BJ (cell line): ENCODE data around the gene IKZF2. TPM values are rescaled to one million over a fixed set of nuclear protein-coding genes. Genes with fewer than 3 reads are reported as not detected.

Experiments
- CTCF ChIA-PET: fragments of 350-600 bp; formaldehyde crosslinking; extraction: SDS; loops from one replicate; lab custom pipeline; 2021; ENCODE audit warnings: antibody characterized with exemption, inconsistent platforms; lab: Yijun Ruan, JAX
- POLR2A ChIA-PET: fragments of 300-600 bp; sonication (Branson Sonifier 250); formaldehyde crosslinking; extraction: SDS; loops from one replicate; lab custom pipeline; 2021; ENCODE audit warnings: antibody characterized with exemption; lab: Charles Lee
- DNase-seq: peaks from one replicate; pipeline ENCODE4 v3.0.0-alpha.2; 2011; ENCODE audit warnings: low read depth
- H3K27me3 ChIP-seq: 2 replicates; pipeline ENCODE4 v1.6.0; 2011; ENCODE audit warnings: low read length; ENCODE audit not compliant: control insufficient read depth, insufficient read depth
- H3K36me3 ChIP-seq: 2 replicates; pipeline ENCODE4 v1.5.1; 2011; ENCODE audit warnings: low read length; ENCODE audit not compliant: control insufficient read depth, insufficient read depth
- H3K4me3 ChIP-seq: 2 replicates; pipeline ENCODE4 v1.5.1; 2011; ENCODE audit warnings: low read depth, mild to moderate bottlenecking, control low read depth, low read length
- polyA plus RNA-seq: library from polyadenylated mRNA; depleted of rRNA; stranded (reverse); fragments of >200 nt; gene quantifications from 2 replicates; pipeline ENCODE4 v1.2.3, GENCODE V29; 2011
- TF ChIP-seq, protein P1 (sequence below): IDR thresholded peaks from 2 replicates; pipeline ENCODE4 v1.5.1; 2011; ENCODE audit warnings: low read depth, mild to moderate bottlenecking, control low read depth, inconsistent platforms, low read length, moderate library complexity; ENCODE audit not compliant: insufficient read depth

The IKZF2 gene
- polyA plus RNA-seq, 1 experiment, result 2.4 TPM

DNA sequence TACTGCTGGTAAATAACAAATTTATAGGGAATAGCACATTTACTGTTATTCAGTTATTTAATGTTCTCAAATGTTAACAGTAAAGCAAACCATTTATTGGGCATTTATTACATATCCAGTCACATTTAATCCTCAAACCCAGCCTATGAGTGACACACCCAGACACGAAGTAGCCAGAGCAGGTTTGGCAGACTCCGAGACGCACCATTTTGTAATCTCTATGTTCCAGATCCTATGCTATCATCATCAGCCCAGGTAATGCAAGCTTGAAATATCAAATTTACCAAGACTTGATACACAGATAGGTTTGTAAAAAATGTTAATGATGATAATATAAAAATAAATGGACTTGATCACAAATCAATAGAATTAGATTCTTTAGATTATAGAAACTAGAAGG is 131.1 kb downstream of the IKZF2 start:
- POLR2A ChIA-PET, result no interaction called here
- Histone ChIP-seq H3K36me3 (no peaks in the 10 kb centered on the region), H3K4me3 (no peak overlapping the region), H3K27me3 (no peaks in the 10 kb centered on the region)
- no peak for DNase-seq
- CTCF ChIA-PET, result no interaction called here
- TF ChIP-seq, protein P1, sequence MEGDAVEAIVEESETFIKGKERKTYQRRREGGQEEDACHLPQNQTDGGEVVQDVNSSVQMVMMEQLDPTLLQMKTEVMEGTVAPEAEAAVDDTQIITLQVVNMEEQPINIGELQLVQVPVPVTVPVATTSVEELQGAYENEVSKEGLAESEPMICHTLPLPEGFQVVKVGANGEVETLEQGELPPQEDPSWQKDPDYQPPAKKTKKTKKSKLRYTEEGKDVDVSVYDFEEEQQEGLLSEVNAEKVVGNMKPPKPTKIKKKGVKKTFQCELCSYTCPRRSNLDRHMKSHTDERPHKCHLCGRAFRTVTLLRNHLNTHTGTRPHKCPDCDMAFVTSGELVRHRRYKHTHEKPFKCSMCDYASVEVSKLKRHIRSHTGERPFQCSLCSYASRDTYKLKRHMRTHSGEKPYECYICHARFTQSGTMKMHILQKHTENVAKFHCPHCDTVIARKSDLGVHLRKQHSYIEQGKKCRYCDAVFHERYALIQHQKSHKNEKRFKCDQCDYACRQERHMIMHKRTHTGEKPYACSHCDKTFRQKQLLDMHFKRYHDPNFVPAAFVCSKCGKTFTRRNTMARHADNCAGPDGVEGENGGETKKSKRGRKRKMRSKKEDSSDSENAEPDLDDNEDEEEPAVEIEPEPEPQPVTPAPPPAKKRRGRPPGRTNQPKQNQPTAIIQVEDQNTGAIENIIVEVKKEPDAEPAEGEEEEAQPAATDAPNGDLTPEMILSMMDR, result no peak

DNA sequence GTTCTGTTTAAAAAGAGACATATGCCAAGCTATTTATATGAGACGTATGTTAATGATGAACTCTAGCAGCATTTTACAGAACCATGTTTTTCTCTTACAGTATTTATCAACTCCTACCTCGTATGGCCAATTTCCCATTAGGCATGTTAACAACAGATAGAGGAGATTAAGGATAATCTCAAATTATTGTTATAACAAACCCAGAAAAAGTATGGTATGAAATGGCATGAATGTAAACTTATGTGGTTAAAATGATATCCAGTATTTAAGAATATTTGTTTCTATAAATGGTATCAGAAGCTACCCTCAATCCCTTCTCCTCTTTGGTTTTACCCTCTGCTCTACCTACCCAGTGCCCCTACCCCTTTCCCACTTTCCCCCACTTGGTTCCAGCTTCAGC is 132.0 kb downstream of the IKZF2 start:
- H3K27me3 ChIP-seq, result no peaks in the 10 kb centered on the region
- ChIA-PET CTCF (no interaction called here), POLR2A (no interaction called here)
- H3K36me3 ChIP-seq, result no peaks in the 10 kb centered on the region
- DNase-seq, result no peak
- no peak overlapping the region for H3K4me3 ChIP-seq
- TF ChIP-seq, protein P1, result no peak

DNA sequence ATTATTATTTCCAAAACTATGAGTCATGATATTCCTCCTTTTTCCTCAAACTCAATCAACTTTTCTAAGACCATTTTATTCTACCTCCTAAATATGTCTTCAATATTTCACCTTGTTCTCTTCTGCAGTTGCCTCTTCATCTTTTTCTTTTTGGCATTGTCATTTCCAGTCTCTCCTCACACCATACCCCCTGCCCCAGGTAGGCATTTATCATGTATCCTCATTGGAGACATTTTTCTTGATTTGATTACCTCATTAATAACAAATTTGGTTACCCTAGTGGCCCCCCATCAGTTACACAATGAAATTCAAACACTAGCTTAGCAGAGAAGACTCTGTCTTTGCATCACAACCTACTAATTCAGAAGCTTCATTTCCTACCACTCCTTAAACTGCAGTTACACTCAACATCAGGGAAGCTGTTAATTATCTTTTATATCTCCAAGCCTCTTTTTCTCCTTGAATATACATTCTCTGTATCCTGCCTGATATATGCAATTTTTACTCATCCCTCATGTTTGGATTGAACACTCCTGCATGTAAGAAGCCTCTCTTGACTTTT is 133.0 kb downstream of the IKZF2 start:
- POLR2A ChIA-PET, result no interaction called here
- no peak for DNase-seq
- CTCF ChIA-PET, result interaction anchor here (1.7 kb wide), 1 partner anchor 11 kb away, joined by 3 read pairs; no protein-coding TSS in a partner anchor

DNA sequence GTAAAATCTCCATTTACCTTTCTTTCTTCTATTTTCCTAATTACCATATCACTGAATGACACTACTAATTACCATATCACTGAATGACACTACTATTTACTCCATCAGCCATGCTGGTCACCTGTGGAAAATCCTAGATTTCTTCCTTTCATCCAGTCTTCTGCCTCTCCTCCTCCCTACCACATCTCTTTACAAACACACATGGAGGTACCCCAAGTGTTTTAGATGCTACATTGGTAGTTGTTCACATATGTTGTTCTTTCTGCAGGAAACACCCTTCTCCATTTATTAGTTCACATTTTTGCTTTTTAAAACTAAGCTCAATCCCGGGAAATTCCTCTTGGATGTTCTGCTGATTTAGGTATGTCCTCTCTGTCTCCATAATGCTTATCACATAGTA is 134.0 kb downstream of the IKZF2 start:
- POLR2A ChIA-PET, result no interaction called here
- DNase-seq, result no peak

More for the DNA sequence above, 133.0 kb downstream of the IKZF2 start:
- Histone ChIP-seq H3K36me3 (no peaks in the 10 kb centered on the region), H3K27me3 (no peaks in the 10 kb centered on the region), H3K4me3 (no peak overlapping the region)
- TF ChIP-seq, protein P1, result no peak

DNA sequence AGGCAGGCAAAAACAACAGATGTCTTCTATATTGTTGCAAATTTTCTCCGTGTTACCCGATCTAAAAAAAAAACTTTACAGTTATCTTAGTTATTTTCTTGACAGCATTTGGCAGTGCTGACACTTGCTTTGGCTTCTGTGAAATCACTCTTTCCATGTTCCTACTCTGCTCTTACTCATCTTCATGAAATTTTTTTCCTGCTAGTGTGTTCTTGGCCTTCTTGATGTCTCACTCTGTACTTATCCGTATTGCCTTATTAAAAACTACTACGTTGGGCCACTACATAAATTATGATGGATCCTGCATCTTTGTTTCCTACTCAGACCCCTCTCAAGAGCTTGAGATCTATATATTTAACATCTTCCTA is 134.4 kb downstream of the IKZF2 start:
- no peak for DNase-seq
- POLR2A ChIA-PET, result no interaction called here
- CTCF ChIA-PET, result interaction anchor here (1.7 kb wide), 1 partner anchor 9 kb away, joined by 3 read pairs; no protein-coding TSS in a partner anchor
- TF ChIP-seq, protein P1, result no peak
- Histone ChIP-seq H3K4me3 (no peak overlapping the region), H3K27me3 (no peaks in the 10 kb centered on the region), H3K36me3 (no peaks in the 10 kb centered on the region)

More for the DNA sequence above, 134.0 kb downstream of the IKZF2 start:
- TF ChIP-seq, protein P1, result no peak
- CTCF ChIA-PET, result interaction anchor here (0.6 to 1.7 kb wide), 2 partner anchors 10 to 170 kb away, joined by 3 read pairs; no protein-coding TSS in a partner anchor
- Histone ChIP-seq H3K4me3 (no peak overlapping the region), H3K27me3 (no peaks in the 10 kb centered on the region), H3K36me3 (no peaks in the 10 kb centered on the region)
